HG03432 (cell line): ENCODE measurements around the gene LENG8.
"Not testable (repeated sequence)": the region's sequence is repeated elsewhere in the genome, so short reads cannot be mapped to it uniquely, and the experiment has no call there.

Experiments used
- ATAC-seq: cut with Tn5 transposase; IDR thresholded peaks from one replicate; pipeline ENCODE4 v1.9.1; 2021; ENCODE audit warnings: mild to moderate bottlenecking, moderate library complexity; ENCODE audit not compliant: unreplicated experiment

Gene LENG8

GRCh38 chr19:54509200-54509940 lies 60.4 kb downstream of the LENG8 start:
- not testable (repeated sequence) for ATAC-seq
